ENCODE results near the gene RUFY1.

DNA sequence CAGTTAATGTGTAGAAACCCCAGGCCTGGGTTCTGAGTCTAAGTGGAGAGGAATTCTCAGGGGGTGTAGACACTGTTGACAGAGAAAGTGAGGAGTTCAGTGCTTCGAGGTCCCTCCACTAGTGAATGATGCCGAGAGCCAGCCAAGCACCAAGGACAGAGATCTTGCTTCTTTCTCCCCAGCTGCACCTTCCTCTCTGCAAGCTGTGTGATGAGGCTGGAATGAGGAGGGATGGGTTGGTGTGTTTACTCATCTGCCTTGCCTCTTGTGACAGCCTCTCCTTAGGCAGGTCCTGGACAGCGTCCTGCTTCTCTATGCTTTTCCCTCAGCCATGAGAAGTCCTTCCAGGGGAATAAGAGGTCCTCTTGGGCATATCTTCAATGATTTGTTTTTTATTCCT lies 37.8 kb downstream of the RUFY1 start:
- TF ChIP-seq, protein P1, sequence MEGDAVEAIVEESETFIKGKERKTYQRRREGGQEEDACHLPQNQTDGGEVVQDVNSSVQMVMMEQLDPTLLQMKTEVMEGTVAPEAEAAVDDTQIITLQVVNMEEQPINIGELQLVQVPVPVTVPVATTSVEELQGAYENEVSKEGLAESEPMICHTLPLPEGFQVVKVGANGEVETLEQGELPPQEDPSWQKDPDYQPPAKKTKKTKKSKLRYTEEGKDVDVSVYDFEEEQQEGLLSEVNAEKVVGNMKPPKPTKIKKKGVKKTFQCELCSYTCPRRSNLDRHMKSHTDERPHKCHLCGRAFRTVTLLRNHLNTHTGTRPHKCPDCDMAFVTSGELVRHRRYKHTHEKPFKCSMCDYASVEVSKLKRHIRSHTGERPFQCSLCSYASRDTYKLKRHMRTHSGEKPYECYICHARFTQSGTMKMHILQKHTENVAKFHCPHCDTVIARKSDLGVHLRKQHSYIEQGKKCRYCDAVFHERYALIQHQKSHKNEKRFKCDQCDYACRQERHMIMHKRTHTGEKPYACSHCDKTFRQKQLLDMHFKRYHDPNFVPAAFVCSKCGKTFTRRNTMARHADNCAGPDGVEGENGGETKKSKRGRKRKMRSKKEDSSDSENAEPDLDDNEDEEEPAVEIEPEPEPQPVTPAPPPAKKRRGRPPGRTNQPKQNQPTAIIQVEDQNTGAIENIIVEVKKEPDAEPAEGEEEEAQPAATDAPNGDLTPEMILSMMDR (IDR thresholded peaks at IDR 0.05) = no peak
- no peak for TF ChIP-seq POLR2A (IDR thresholded peaks at IDR 0.05)
